ENCODE data around the gene DDC.
"Not testable (repeated sequence)": the region's sequence is repeated elsewhere in the genome, so short reads cannot be mapped to it uniquely, and the experiment has no call there.

Gene DDC

GRCh38 chr7:50461695-50462094, 103.5 kb downstream of the DDC start:
- DNase-seq (ENCODE audit: low read depth in 3 of 3, low spot score in 1 of 3): no peak

GRCh38 chr7:50459183-50459582, 106.0 kb downstream of the DDC start:
- DNase-seq (ENCODE audit: low read depth in 3 of 3, low spot score in 1 of 3): not testable (repeated sequence)

GRCh38 chr7:50458651-50459050, 106.6 kb downstream of the DDC start:
- DNase-seq (ENCODE audit: low read depth in 3 of 3, low spot score in 1 of 3): not testable (repeated sequence)

GRCh38 chr7:50456371-50457123, 108.7 kb downstream of the DDC start:
- no peak for DNase-seq (ENCODE audit: low read depth in 3 of 3, low spot score in 1 of 3)

GRCh38 chr7:50455658-50456057, 109.5 kb downstream of the DDC start:
- DNase-seq (ENCODE audit: low read depth in 3 of 3, low spot score in 1 of 3): no peak

- DNase-seq (ENCODE audit: low read depth in 3 of 3, low spot score in 1 of 3): no peak
Measured at GRCh38 chr7:50454968-50455367, 110.2 kb downstream of the DDC start.

- DNase-seq (ENCODE audit: low read depth in 3 of 3, low spot score in 1 of 3): peak in 1 of 3 donors; percentile 14
Measured at GRCh38 chr7:50450590-50451032, 114.6 kb downstream of the DDC start.

- peak; percentile 35 to 76 (median 53) for DNase-seq (ENCODE audit: low read depth in 3 of 3, low spot score in 1 of 3)
Measured at GRCh38 chr7:50449881-50450589, 115.2 kb downstream of the DDC start, which contains the start of gene FIGNL1. FIGNL1 (minus strand) TSS chr7:50450350; CDS start chr7:50447287, 3,063 bp downstream.

- no peak for DNase-seq (ENCODE audit: low read depth in 3 of 3, low spot score in 1 of 3)
Measured at GRCh38 chr7:50449501-50449880, 115.7 kb downstream of the DDC start.

- DNase-seq (ENCODE audit: low read depth in 3 of 3, low spot score in 1 of 3): no peak
Measured at GRCh38 chr7:50448823-50449222, 116.4 kb downstream of the DDC start.

GRCh38 chr7:50446542-50446960, 118.7 kb downstream of the DDC start:
- no peak for DNase-seq (ENCODE audit: low read depth in 3 of 3, low spot score in 1 of 3)

- DNase-seq (ENCODE audit: low read depth in 3 of 3, low spot score in 1 of 3): no peak
Measured at GRCh38 chr7:50436133-50436806, 128.9 kb downstream of the DDC start.

GRCh38 chr7:50431722-50432305, 133.4 kb downstream of the DDC start:
- DNase-seq (ENCODE audit: low read depth in 3 of 3, low spot score in 1 of 3): no peak

- no peak for DNase-seq (ENCODE audit: low read depth in 3 of 3, low spot score in 1 of 3)
Measured at GRCh38 chr7:50431316-50431715, 133.9 kb downstream of the DDC start.

- DNase-seq (ENCODE audit: low read depth in 3 of 3, low spot score in 1 of 3): no peak
Measured at GRCh38 chr7:50428911-50429310, 136.3 kb downstream of the DDC start.

GRCh38 chr7:50427518-50427917, 137.7 kb downstream of the DDC start:
- no peak for DNase-seq (ENCODE audit: low read depth in 3 of 3, low spot score in 1 of 3)

- no peak for DNase-seq (ENCODE audit: low read depth in 3 of 3, low spot score in 1 of 3)
Measured at GRCh38 chr7:50426280-50427045, 138.7 kb downstream of the DDC start.

GRCh38 chr7:50425318-50425717, 139.9 kb downstream of the DDC start:
- no peak for DNase-seq (ENCODE audit: low read depth in 3 of 3, low spot score in 1 of 3)

- DNase-seq (ENCODE audit: low read depth in 3 of 3, low spot score in 1 of 3): no peak
Measured at GRCh38 chr7:50423860-50424259, 141.3 kb downstream of the DDC start.

GRCh38 chr7:50422858-50423257, 142.3 kb downstream of the DDC start:
- DNase-seq (ENCODE audit: low read depth in 3 of 3, low spot score in 1 of 3): no peak

- DNase-seq (ENCODE audit: low read depth in 3 of 3, low spot score in 1 of 3): no peak
Measured at GRCh38 chr7:50421043-50421442, 144.2 kb downstream of the DDC start.
